IMR-90 (cell line): Measurements from ENCODE around the gene ITK. TPM values are rescaled to one million over a fixed set of nuclear protein-coding genes. Genes with fewer than 3 reads are reported as not detected.

Experiments used
- ATAC-seq: fragments of 200-7000 bp; cut with Tn5 transposase; 2 replicates; pipeline ENCODE4 v1.9.1; 2020; ENCODE audit warnings: low read depth, mild to moderate bottlenecking, moderate library complexity
- BruUV-seq: library from RNA; stranded (reverse); fragments of 400-500 nt; replicated peaks from 2 replicates; lab custom pipeline; 2021; lab: Mats Ljungman, UMichigan
- CTCF ChIA-PET: fragments of 300-600 bp; formaldehyde crosslinking; extraction: SDS; loops from one replicate; lab custom pipeline; 2021; ENCODE audit warnings: antibody characterized with exemption; lab: Yijun Ruan, JAX
- POLR2A ChIA-PET: fragments of 300-600 bp; sonication (Branson Sonifier 250); formaldehyde crosslinking; loops from one replicate; lab custom pipeline; 2022; ENCODE audit warnings: antibody characterized with exemption; ENCODE audit not compliant: unreplicated experiment; lab: Charles Lee
- DNase-seq: peaks from one replicate; pipeline ENCODE4 v3.0.0; 2013
- H2AFZ ChIP-seq: replicated peaks from 2 replicates; pipeline ENCODE3; 2013; ENCODE audit warnings: low read length, mild to moderate bottlenecking; ENCODE audit not compliant: poor library complexity
- H2AK5ac ChIP-seq: 2 replicates; pipeline ENCODE4 v1.6.1; 2013; ENCODE audit warnings: low read depth, low read length, inconsistent platforms
- H2AK9ac ChIP-seq: replicated peaks from 2 replicates; pipeline ENCODE3; 2013; ENCODE audit warnings: mild to moderate bottlenecking, low read depth, low read length, moderate library complexity; ENCODE audit not compliant: poor library complexity
- H2BK120ac ChIP-seq: 2 replicates; pipeline ENCODE4 v1.6.1; 2013; ENCODE audit warnings: low read depth, low read length, inconsistent platforms
- H2BK15ac ChIP-seq: 3 replicates; pipeline ENCODE4 v1.6.1; 2013; ENCODE audit warnings: low read depth, low read length, inconsistent platforms
- H2BK20ac ChIP-seq: 2 replicates; pipeline ENCODE4 v1.6.1; 2013; ENCODE audit warnings: low read depth, mild to moderate bottlenecking, inconsistent platforms, low read length, moderate library complexity
- H2BK5ac ChIP-seq: 2 replicates; pipeline ENCODE4 v1.6.1; 2013; ENCODE audit warnings: mild to moderate bottlenecking, low read depth, low read length, inconsistent platforms; ENCODE audit not compliant: poor library complexity, severe bottlenecking
- H3K14ac ChIP-seq: replicated peaks from 2 replicates; pipeline ENCODE4 v1.6.1; 2013; ENCODE audit warnings: low read depth, low read length, inconsistent platforms
- H3K18ac ChIP-seq: 2 replicates; pipeline ENCODE4 v1.6.1; 2013; ENCODE audit warnings: low read depth, low read length, control low read depth
- H3K23ac ChIP-seq: 2 replicates; pipeline ENCODE4 v1.6.1; 2013; ENCODE audit warnings: low read depth, low read length, inconsistent platforms
- H3K27ac ChIP-seq: 2 replicates; pipeline ENCODE4 v1.5.1; 2013; ENCODE audit warnings: mild to moderate bottlenecking, control low read depth, low read length; ENCODE audit not compliant: insufficient read depth
- H3K27me3 ChIP-seq: 2 replicates; pipeline ENCODE4 v1.6.1; 2013; ENCODE audit warnings: low read length; ENCODE audit not compliant: control insufficient read depth, insufficient read depth
- H3K36me3 ChIP-seq: 2 replicates; pipeline ENCODE4 v1.6.1; 2013; ENCODE audit warnings: low read length, mixed read lengths; ENCODE audit not compliant: control insufficient read depth, insufficient read depth
- H3K4ac ChIP-seq: 2 replicates; pipeline ENCODE4 v1.6.1; 2013; ENCODE audit warnings: low read depth, low read length, inconsistent platforms
- H3K4me1 ChIP-seq: 2 replicates; pipeline ENCODE4 v1.6.1; 2013; ENCODE audit warnings: low read length, mixed read lengths; ENCODE audit not compliant: control insufficient read depth, insufficient read depth
- H3K4me2 ChIP-seq: 2 replicates; pipeline ENCODE4 v1.6.1; 2013; ENCODE audit warnings: low read depth, mild to moderate bottlenecking, control low read depth, low read length, moderate library complexity
- H3K4me3 ChIP-seq: 2 replicates; pipeline ENCODE4 v1.5.1; 2013; ENCODE audit warnings: low read depth, mild to moderate bottlenecking, control low read depth, low read length, moderate library complexity; ENCODE audit not compliant: insufficient read depth
- H3K56ac ChIP-seq: 2 replicates; pipeline ENCODE4 v1.6.1; 2013; ENCODE audit warnings: low read length, inconsistent platforms; ENCODE audit not compliant: insufficient read depth; ENCODE audit errors: extremely low read depth
- H3K79me1 ChIP-seq, 2 experiments: 2 replicates each; pipeline ENCODE4 v1.6.1; 2013; ENCODE audit warnings: low read length in 2 of 2, inconsistent platforms in 1 of 2, low read depth in 1 of 2
- H3K9ac ChIP-seq: 2 replicates; pipeline ENCODE4 v1.6.1; 2013; ENCODE audit warnings: low read depth, low read length, control low read depth
- H3K9me1 ChIP-seq: 2 replicates; pipeline ENCODE4 v1.6.1; 2013; ENCODE audit warnings: low read length, inconsistent platforms; ENCODE audit not compliant: insufficient read depth
- H3K9me3 ChIP-seq: 2 replicates; pipeline ENCODE4 v1.6.1; 2013; ENCODE audit warnings: low read length; ENCODE audit not compliant: control insufficient read depth, insufficient read depth
- H4K20me1 ChIP-seq: 2 replicates; pipeline ENCODE4 v1.6.1; 2013; ENCODE audit warnings: low read length, inconsistent platforms; ENCODE audit not compliant: insufficient read depth
- H4K5ac ChIP-seq: 2 replicates; pipeline ENCODE4 v1.6.1; 2013; ENCODE audit warnings: mild to moderate bottlenecking, low read depth, low read length, control low read depth
- H4K8ac ChIP-seq, 2 experiments: 2 replicates each; pipeline ENCODE4 v1.6.1; 2013; ENCODE audit warnings: low read depth in 2 of 2, low read length in 2 of 2, control low read depth in 1 of 2, inconsistent platforms in 1 of 2
- H4K91ac ChIP-seq: 2 replicates; pipeline ENCODE4 v1.6.1; 2013; ENCODE audit warnings: low read depth, low read length, inconsistent platforms; ENCODE audit not compliant: insufficient read depth
- CHD1 ChIP-seq: IDR thresholded peaks from 2 replicates; pipeline ENCODE4 v1.6.1; 2012; ENCODE audit warnings: low read depth, low read length, improper control_type of control experiment
- MAFK ChIP-seq: IDR thresholded peaks from 2 replicates; pipeline ENCODE4 v1.6.1; 2012; ENCODE audit warnings: low read depth, low read length, improper control_type of control experiment
- MAZ ChIP-seq: IDR thresholded peaks from 2 replicates; pipeline ENCODE4 v1.6.1; 2012; ENCODE audit warnings: low read depth, mild to moderate bottlenecking, low read length, improper control_type of control experiment, moderate library complexity, borderline replicate concordance
- NFE2L2 ChIP-seq: fragments of 150-350 bp; IDR thresholded peaks from 2 replicates; pipeline ENCODE4 v1.6.1; 2016; ENCODE audit warnings: low read depth, mild to moderate bottlenecking, low read length
- POLR2A ChIP-seq: IDR thresholded peaks from 2 replicates; pipeline ENCODE4 v1.6.1; 2012; ENCODE audit warnings: mild to moderate bottlenecking, low read depth, low read length
- RFX5 ChIP-seq: IDR thresholded peaks from 2 replicates; pipeline ENCODE4 v1.8.0; 2012; ENCODE audit warnings: low read depth, mild to moderate bottlenecking, low read length, moderate library complexity
- SMC3 ChIP-seq: fragments of 150-350 bp; IDR thresholded peaks from 2 replicates; pipeline ENCODE4 v1.6.1; 2016; ENCODE audit warnings: low read depth, mild to moderate bottlenecking, antibody characterized with exemption, low read length, moderate library complexity
- WGBS, 2 experiments: methylation state at CpG; one replicate each; pipeline versions ENCODE4 v1.1.5 to v1.1.7; 2013; ENCODE audit warnings: missing lambda C conversion rate in 2 of 2; ENCODE audit not compliant: insufficient read length in 1 of 2; ENCODE audit errors: extremely low coverage in 2 of 2; 5-methylcytosine and 5-hydroxymethylcytosine counted together
- dilution Hi-C: fragments of 300-500 bp; cut with HindIII; formaldehyde crosslinking; loops from one replicate; pipeline ENCODE4 v1.14.3; 2018; ENCODE audit warnings: low sequenced_read_pairs; ENCODE audit not compliant: unreplicated experiment
- in situ Hi-C: fragments of 300-500 bp; cut with MboI; formaldehyde crosslinking; loops from 3 replicates; pipeline ENCODE4 v1.14.3; 2019; ENCODE audit warnings: low sequenced_read_pairs, inconsistent platforms, mixed read lengths
- intact Hi-C: fragments of 100-400 bp; cut with micrococcal nuclease; formaldehyde crosslinking; loops from 2 replicates; pipeline ENCODE4 v1.10.0; 2022
- polyA plus RNA-seq, 3 experiments: library from polyadenylated mRNA; depleted of rRNA; stranded (reverse); fragments of >200 nt; gene quantifications; 2 replicates each; pipeline ENCODE4 v1.2.3, GENCODE V29; 2012; ENCODE audit warnings: low replicate concordance in 1 of 3
- total RNA-seq: library from RNA; depleted of rRNA; stranded (reverse); fragments of >200 nt; gene quantifications from 2 replicates; pipeline ENCODE4 v1.2.3, GENCODE V29; 2012
- TF ChIP-seq, protein P1 (sequence below): fragments of 150-350 bp; IDR thresholded peaks from 2 replicates; pipeline ENCODE4 v1.6.1; 2017; ENCODE audit warnings: mild to moderate bottlenecking, antibody characterized with exemption, low read length, low read depth
- TF ChIP-seq, protein P2 (sequence below): fragments of 150-350 bp; IDR thresholded peaks from 2 replicates; pipeline ENCODE4 v1.6.1; 2016; ENCODE audit warnings: low read depth, mild to moderate bottlenecking, low read length, moderate library complexity, borderline replicate concordance

The ITK gene
- total and polyA plus RNA-seq, 2 of the 4 experiments (the other 2 are of a cell fraction): not detected

DNA sequence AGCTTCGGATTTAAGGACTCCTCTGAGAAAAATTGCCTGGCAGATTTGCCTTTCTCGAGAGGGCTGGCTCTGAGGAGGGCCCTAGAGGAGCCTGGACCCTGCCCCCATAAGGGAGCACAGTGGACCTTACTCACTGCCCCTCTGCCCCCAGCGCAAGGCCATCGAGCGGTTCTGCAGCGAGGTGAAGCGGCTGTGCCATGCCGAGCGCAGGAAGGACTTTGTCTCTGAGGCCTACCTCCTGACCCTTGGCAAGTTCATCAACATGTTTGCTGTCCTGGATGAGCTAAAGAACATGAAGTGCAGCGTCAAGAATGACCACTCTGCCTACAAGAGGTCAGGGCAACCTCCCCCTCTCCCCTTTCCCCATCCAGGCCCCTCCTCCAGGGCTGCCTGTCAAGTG is 119.9 kb downstream of the ITK start:
- dilution Hi-C loops: no loop called here
- CTCF ChIA-PET: interaction anchor here (0.9 kb wide), 1 partner anchor 48 kb away, joined by 3 read pairs; no protein-coding TSS in a partner anchor
- H3K9me1 ChIP-seq: no peaks in the 10 kb centered on the region

More for the DNA sequence above, 119.9 kb downstream of the ITK start:
- H3K27me3 ChIP-seq: no peaks in the 10 kb centered on the region; the same call in 1 of the 2 replicates
- H3K27ac ChIP-seq: no peak overlapping the region
- WGBS, 2 experiments: no CpG with 5 or more reads among the region's 10 CpGs
- no peak overlapping the region for H4K91ac ChIP-seq
- H4K5ac ChIP-seq: no peak overlapping the region
- no peak overlapping the region for H2AFZ ChIP-seq
- no peak overlapping the region for H3K56ac ChIP-seq
- intact Hi-C loops: no loop called here
- ATAC-seq: no peak
- no peak overlapping the region for H2BK20ac ChIP-seq
- H2BK120ac ChIP-seq: no peak overlapping the region
- no peak overlapping the region for H3K4me2 ChIP-seq
- H2AK9ac ChIP-seq: no peak overlapping the region
- H2BK5ac ChIP-seq: no peak overlapping the region
- no peak overlapping the region for H3K14ac ChIP-seq
- H4K20me1 ChIP-seq: no peaks in the 10 kb centered on the region
- no peaks in the 10 kb centered on the region for H3K79me1 ChIP-seq
- TF ChIP-seq NFE2L2 (no peak), SMC3 (no peak), CHD1 (no peak), RFX5 (no peak), MAFK (no peak), MAZ (no peak), POLR2A (no peak)
- TF ChIP-seq, protein P1, sequence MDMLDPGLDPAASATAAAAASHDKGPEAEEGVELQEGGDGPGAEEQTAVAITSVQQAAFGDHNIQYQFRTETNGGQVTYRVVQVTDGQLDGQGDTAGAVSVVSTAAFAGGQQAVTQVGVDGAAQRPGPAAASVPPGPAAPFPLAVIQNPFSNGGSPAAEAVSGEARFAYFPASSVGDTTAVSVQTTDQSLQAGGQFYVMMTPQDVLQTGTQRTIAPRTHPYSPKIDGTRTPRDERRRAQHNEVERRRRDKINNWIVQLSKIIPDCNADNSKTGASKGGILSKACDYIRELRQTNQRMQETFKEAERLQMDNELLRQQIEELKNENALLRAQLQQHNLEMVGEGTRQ: no peak
- TF ChIP-seq, protein P2, sequence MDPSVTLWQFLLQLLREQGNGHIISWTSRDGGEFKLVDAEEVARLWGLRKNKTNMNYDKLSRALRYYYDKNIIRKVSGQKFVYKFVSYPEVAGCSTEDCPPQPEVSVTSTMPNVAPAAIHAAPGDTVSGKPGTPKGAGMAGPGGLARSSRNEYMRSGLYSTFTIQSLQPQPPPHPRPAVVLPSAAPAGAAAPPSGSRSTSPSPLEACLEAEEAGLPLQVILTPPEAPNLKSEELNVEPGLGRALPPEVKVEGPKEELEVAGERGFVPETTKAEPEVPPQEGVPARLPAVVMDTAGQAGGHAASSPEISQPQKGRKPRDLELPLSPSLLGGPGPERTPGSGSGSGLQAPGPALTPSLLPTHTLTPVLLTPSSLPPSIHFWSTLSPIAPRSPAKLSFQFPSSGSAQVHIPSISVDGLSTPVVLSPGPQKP: no peak
- no peak overlapping the region for H3K4me3 ChIP-seq
- no peak overlapping the region for H3K18ac ChIP-seq
- H4K8ac ChIP-seq: no peak overlapping the region
- no peak for DNase-seq
- in situ Hi-C loops: no loop called here
- no peaks in the 10 kb centered on the region for H3K4me1 ChIP-seq
- no peak overlapping the region for H3K23ac ChIP-seq
- no TSS peak for BruUV-seq
- H3K4ac ChIP-seq: no peak overlapping the region
- H3K36me3 ChIP-seq: no peaks in the 10 kb centered on the region
- no peak overlapping the region for H2BK15ac ChIP-seq
- no peak overlapping the region for H2AK5ac ChIP-seq
- POLR2A ChIA-PET: no interaction called here
- no peaks in the 10 kb centered on the region for H3K9me3 ChIP-seq
- H3K9ac ChIP-seq: no peak overlapping the region
